GM19351 (cell line): Measurements from ENCODE around the gene TFCP2L1.
"Not testable (repeated sequence)": the region's sequence is repeated elsewhere in the genome, so short reads cannot be mapped to it uniquely, and the experiment has no call there.

Experiments
- ATAC-seq: cut with Tn5 transposase; IDR thresholded peaks from one replicate; pipeline ENCODE4 v1.9.1; 2021; ENCODE audit warnings: mild to moderate bottlenecking, moderate library complexity; ENCODE audit not compliant: unreplicated experiment

The TFCP2L1 gene

DNA sequence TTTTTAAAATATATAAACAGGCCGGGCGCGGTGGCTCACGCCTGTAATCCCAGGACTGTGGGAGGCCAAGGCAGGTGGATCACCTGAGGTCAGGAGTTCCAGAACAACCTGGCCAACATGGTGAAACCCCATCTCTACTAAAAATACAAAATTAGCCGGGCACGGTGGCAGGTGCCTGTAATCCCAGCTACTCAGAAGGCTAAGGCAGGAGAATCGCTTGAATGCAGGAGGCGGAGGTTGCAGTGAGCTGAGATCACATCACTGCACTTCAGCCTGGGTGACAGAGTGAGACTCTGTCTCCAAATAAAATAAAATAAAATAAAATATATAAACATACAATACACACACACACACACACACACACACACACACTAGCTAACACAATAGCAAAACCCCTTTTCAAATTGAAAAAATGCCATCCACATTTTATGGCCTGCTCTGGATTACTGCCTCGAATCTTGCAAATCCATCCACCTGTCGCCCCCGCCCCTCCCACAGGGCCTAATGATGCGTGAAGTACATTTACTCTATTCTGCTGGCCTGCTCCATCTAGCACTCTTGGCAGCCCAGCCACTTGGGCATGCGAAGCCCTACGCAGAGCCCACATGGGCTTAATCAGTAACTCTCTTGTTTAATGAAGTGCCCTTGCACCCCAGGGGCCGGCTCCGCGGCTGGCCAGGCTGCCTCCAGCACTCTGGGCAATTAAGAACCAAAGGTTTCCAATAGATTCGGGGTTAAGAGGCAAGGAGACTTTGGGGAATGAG, 57.4 kb downstream of the TFCP2L1 start:
- not testable (repeated sequence) for ATAC-seq

DNA sequence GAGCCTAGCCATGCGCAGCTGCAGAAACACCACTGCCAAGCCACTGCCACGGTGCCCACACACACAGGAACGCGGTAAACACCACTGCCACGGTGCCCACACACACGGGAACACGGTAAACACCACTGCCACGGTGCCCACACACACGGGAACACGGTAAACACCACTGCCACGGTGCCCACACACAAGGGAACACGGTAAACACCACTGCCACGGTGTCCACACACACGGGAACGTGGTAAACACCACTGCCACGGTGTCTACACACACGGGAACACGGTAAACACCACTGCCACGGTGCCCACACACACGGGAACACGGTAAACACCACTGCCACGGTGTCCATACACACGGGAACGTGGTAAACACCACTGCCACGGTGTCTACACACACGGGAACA, 59.3 kb downstream of the TFCP2L1 start:
- not testable (repeated sequence) for ATAC-seq

DNA sequence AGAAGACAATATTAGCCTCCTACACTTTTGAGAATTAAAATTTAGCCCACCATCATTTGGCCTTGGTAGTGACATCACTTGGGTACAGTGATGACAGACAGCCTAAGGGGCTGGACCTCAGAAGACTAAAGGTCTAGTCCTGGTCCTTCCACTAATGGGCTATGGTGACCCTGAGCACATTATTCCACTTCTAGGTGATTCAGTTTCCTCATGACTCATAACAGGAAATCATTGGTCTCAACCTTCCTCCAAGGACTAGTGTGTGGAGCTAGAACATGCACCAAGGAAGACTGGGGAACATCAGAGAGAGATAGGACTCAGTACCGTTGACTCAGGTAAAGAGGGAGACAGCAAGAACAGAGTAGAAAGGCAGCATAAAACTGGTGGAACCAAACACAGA, 64.0 kb downstream of the TFCP2L1 start:
- no peak for ATAC-seq

DNA sequence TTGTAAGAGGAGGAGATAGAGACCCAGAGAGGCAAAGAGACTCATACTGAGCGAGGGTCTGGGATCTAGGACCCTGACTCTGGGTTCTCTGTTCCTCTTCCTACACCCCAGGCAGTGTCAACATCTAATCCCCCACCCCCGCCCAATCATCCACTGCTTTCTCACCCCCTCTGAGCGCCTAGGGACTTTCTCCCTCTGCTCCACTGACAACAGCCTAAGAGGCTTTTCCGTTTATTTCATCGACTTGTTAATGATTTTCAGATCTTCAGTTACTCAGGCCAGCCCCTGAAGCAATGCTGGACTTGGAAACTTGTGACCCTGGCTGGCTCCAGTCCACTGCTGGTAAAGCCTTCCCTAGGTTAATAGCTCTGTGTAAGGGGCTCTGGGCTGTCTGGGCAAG, 65.1 kb downstream of the TFCP2L1 start:
- ATAC-seq = no peak

DNA sequence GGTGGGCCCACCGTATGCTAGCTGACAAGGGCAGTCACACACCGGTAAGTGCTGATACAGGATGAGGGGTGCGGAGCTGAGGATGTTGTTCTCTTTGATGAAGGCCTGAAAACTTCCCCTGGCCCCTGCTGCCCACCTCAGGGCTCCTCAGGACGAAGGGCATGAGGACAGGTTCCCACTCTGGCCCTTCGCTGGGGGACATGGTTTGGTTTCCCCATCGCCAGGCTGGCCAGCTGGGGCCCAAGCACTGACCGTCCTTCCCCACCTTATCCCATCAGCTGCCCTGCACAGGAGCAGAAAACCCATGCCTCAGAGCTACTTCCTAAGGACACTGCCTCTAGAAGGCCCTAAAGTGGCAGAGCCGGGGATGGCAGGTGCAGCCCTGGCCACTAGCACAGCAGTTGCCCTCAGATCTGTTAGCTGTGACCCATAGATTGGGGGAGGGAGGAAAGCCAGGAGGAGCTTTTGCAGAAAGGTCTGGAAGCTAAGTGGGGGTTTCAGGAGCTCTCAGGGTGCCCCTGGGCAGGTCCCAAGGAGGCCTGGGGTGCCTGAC, 66.5 kb downstream of the TFCP2L1 start:
- no peak for ATAC-seq

DNA sequence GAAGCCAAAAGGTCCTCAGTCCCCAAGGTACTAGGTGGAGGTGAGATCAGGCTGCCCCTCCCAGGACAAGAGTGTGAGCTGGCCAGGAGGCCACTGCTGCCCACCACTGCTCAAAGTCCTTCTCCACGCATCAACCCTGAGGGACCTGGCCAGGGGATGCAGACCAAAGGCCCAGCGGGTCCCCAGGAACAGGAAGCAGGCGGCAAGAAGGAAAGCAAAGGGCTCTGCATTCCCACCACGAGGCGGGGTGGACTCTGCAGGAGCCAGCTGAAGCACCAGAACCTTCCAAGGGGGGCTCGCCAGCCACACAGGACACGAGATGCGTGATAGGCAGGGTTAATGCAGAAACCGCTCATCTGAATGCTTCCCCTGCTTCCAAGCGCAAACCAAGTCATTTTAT, 67.4 kb downstream of the TFCP2L1 start:
- no peak for ATAC-seq

DNA sequence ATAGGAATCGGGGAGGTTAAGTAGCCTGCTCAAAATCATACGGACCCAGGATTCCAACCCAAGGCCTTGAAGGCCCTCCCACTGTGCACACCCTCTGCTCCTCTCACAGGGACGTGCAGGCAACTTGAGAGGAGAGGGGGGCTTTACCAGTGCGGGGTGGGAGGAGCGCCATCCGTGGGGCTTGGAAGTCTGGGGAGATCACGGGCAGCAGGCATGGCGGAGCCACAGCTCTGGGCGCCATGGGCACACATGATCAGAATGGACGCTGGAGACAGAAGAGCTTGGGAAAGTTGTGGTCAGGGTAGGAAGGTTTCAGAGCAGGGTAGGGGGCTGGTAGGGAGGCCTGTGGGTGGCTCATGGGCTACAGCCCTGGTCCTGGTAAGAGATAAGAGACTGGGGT, 70.7 kb downstream of the TFCP2L1 start:
- ATAC-seq = no peak

DNA sequence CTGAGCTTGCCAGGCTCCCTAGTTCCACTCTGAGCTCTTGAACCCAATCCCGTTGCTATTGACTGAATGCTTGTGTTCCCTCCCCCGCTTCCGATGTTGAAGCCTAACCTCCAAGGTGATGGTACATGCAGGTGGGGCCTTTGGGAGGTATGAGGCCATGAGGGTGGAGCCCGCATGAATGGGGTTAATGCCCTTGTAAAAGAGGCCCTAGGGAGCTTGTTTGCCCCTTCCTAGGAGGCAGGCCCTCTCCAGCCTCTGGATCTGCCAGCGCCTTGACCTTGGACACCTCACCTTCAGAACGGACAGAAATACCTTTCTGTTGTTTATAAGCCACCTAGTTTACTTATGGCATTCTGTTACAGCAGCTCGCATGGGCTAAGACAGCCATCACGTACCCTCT, 71.6 kb downstream of the TFCP2L1 start:
- ATAC-seq = no peak

DNA sequence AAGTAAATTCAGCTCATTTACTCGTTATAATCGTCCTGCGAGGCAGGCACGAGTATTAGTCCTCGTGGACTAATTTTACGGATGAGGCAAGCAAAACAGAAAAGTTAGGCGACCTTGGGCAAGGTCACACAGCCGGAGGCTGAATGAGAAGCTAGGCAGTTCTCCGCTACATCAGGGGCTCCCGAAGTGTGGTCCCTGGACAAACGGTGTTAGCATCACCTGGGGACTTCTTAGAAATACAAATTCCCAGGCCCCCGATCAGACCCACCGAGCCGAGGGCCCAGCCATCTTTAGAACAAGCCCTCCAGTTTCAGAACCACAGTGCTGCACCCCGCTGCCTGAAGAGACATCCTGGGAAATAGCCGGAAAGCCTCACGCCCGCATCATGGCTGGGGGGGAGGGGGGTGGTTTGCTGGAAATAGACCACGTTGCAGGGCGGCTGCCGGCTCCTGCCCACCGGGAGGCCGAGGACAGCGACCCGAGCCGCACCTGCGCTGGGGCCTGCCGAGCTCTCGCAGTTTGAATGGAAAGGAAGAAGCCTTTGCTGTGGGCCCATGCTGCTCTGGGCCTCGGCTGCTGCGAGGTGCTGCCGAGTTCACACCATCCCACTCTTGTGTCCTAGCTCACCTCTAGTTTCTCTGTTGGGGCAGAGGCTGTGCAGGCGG, 72.2 kb downstream of the TFCP2L1 start:
- ATAC-seq = no peak

DNA sequence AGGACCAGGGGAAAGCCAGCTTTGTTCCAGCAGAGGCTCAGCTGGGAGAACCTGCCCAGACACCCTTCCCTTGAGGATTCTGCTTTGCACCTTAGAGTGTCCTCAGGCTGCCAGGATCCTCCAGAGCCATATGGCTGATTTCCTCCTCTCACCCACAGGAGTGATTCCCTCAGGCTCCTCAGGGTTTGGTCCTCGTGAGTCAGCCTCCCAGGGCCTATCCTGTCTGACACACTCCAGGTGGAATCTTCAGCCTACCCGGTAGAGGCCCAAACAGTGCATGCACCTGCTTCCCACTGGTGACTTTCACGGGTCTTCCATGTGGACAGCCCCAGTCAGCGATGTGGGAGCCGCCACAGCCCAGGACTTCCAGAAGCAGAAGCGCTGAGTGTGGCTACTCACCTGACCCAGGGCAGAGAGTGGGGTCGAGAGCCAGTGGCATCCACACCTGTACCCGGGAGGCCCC, 73.3 kb downstream of the TFCP2L1 start:
- ATAC-seq = no peak

DNA sequence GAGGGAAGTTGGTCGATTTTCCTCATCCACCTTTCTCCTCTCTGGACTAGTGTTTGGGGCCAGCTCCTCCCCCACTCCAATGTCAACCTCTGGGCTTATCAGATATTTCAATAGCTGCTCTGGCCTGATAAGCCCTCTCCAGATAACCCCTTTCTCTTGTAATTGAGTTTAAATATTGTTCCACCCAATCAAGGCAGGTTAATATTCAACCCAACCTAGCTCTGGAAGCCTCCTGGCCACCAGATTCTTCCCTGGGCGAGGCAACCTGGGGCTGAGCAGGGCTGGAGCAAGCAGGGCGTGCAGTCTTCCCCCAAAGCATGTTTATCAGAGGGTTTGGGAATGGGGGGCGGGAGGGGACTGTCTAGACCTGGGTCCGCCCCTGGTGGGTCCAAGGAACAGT, 73.8 kb downstream of the TFCP2L1 start:
- no peak for ATAC-seq

DNA sequence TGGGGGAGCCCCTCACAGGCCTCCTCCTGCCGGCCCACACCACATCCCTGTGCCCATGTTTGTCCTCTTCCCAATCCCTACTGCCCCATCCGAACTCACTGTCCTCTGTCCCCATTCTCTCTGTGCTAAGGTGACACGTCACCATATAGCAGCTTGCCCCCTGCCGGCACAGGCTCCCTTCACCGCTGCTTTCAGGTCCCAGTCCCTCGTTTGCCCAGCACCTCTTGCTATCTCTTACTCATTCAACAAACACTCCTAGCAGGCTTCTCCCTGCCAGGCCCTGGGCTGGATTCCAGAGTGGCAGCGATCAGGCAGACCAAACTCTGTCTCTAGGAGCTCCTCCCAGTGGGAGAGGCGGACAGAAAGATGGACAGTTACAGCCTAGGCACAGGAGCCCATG, 74.3 kb downstream of the TFCP2L1 start:
- ATAC-seq = no peak

DNA sequence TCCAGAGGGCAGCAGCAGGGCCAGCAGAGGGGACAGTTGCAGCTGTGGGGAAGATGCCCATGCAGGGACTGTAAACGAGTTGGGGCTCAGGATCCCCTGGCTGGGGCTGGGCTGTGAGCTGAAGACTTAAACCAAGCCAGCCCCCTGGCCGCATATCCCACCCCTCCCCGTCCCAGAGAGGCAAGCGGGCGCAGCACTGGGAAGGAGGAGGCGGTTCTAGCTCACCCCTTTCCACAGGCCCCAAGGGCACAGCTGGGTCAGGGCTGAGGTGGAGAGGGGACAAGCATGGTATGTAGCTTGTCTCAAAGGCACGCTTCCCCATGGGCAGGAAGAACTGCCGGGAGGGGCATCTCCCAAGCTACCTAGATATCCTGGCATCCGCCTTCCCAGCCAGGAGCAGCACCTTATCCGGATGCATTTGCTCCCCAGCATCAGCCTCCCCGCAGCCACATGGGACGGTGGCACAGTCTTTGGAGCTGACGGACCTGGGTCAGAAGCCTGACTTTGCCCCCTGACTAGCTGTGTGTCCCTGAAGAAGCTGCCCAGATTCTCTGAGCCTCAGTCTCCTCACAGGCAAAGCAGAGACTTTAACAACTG, 75.9 kb downstream of the TFCP2L1 start:
- no peak for ATAC-seq

DNA sequence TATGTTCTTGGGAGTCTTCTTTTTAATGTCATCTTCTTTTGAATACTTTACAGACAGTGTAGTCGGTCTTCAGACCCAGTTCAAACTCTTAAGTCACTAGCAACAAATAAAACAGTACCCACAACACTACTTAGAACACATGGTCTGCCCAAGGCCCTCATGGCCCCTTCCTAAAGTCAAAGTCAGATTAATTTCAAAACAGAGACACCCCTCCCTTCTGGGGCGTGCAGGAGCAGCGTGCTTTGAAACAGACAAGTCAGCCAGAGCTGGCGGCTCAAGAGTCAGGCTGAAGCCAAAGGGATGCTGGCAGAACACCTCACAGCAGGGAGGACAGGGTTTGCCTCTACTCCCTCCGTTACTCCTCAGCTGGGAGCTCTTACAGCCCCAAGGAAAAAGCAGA, 77.5 kb downstream of the TFCP2L1 start:
- no peak for ATAC-seq

DNA sequence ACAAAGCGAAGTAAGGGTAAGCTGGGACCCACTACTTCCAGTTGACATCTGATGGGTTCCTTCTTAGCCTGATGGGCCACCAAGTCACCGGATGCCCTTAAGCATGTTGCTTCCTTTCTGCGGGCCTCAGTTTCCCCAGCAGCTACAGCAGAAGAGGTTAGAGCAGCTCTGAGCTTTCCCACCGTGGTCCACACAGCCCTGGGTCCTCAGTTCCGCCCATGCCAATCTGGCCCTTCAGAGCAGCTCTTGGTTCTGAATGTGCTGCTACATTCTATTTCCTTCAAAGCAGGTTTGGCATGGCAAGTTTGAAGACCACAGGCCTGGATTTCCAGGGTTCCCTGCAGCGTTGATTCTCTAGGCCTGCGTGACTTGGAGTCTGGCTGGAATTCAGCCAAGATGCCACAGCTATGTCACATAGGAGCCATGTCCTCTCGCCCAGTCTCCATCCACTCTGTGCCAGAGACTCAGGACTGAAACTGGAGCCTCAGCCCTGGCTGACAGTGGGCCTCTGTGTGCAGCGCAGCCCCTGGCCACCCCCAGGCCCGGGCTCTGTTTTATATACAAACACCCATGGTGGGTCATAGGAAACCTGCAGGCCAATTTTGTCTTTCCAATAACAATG, 79.6 kb downstream of the TFCP2L1 start:
- no peak for ATAC-seq

DNA sequence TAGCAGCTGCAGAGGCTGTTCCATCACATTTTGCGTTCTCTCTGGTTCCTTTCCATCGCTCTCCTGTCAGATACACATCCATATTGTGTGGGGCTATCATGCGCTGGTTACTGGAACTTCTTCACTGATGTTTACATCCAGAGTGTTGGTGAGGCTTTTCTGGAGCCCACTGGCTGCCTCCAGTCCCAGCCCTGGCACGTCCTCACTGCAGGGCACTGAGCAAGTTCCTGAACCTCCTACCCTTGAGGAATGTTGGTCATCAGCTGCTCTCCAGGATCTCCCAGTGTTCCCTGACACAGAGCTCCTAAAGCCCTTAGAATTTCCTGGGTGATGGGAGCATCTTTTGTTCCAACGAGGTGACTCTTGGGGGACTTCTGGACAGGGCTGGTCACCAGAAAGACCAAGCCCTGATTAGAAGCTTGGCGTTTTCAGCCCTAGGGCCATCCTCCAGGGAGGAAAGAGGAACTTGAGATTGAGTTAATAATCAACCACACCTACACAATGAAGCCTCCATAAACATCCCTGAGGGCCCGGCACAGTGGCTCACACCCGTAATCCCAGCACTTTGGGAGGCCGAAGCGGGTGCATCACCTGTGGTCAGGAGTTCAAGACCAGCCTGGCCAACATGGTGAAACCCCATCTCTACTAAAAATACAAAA, 81.3 kb downstream of the TFCP2L1 start:
- ATAC-seq = no peak

DNA sequence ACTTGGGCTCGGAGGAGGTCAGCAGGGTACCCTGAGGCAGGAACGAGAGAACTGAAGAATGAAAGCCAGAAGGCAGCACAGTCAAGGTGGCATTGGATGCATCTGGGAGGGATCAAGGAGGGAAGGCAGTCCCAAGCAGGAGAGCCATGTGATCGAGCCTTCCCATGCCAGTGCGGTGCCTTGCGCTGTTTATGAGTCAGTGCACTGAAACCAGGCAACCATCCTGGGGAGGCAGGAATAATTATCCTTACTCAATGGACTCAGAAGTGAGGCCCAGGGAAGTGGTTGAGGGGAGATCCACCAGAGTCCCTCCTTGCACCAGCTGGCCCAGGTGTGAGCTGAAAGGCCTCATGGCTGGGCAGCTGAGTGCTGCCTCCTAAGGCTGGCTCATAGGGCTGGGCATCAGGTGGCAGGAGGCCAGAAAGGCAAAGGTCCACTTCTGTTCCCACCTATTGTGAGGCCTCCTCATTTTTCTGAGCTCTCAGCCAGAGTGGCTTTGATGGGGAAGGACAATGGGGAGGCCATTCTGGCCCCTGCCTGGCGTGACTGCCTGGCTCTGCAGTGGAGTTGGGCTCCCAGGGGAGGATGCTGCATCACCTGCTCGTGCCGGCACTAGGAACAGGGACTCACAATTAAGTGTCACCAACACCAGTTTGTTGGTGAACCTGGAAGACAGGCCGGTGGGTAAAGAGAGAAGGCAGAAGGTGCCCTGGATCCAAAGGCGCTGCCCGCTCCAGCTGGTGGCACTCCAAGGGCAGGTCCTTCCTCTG, 82.3 kb downstream of the TFCP2L1 start:
- ATAC-seq = no peak

DNA sequence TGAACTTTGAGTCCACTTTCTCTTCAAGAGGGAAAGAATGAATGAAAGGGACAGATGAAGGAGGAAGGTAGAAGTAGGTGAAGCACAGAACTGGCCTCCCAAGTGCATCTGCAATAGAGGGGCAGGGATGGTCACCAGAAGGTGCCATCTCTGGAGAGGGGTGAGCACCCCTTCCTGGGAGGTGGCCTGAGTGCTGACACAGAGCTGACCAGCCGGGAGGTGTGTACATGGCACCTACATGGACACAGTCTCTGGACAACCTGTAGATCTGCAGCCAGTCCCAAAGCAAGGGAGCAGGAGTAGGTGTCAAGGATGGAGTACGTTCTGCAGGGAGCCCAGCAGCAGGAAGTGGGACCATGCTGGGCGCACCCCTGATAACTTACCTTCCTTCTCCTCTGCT, 83.2 kb downstream of the TFCP2L1 start:
- ATAC-seq = no peak

DNA sequence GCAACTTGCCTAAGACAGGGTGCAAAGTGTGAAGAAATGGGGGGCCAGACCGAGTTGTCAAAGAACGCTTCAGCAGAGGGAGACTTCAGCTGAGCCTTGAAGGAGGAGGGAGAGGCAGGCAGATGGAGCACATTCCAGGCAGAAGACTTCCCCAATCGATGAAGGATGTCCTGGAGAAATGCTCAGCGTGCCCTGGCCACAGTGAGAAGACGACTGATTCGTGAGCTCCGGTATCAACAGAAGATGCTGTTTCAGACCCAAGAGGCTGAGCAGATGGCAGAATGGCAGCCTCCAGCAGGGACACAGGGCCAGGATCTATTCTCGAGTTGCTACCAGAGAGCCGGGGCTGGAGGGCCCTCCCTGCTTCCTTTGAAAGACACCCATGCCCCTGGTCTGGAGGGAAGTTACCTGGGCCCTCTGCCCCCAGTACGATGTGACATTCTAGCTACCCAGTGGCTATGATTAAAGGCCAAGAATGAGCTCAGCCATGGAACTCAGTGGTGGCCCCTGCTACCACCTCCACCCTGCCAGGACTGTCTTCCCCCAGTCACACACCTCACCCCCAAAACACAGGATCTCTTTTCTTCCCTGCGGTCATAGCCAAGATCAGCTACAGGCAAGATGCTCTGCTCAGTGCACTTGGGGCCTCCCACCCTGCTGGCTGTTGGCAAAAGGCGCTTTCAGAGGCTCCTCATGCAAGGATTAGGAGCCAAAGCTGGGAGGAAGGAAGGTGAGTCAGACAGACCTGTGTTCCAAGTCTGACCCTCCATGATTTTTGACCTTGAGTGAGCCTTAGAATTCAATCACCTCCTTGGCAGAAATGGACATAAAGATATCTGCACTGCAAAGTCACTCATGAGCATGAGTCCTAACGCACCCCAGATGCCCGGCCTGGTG, 84.3 kb downstream of the TFCP2L1 start:
- no peak for ATAC-seq
